ENCODE data around the gene THAP7. TPM values are rescaled to one million over a fixed set of nuclear protein-coding genes. Genes with fewer than 3 reads are reported as not detected.

The THAP7 gene
- total and polyA plus RNA-seq, 11 donors = 15.3 to 39.0 (median 20.3) TPM

- no peak for DNase-seq
- Histone ChIP-seq H3K9me3 (no peaks in the 10 kb centered on the region), H3K4me3 (no peak overlapping the region), H3K27ac (no peak overlapping the region), H3K4me1 (peaks cover 0 to 21% (median 0%) of the 10 kb centered on the region in 12 donors), H3K36me3 (no peaks in the 10 kb centered on the region), H3K27me3 (no peaks in the 10 kb centered on the region)
- 59 to 72% (median 64%) methylated on average over 3 to 4 of the region's 4 CpGs for WGBS, 4 donors
- no peak for ATAC-seq
- intact Hi-C loops (cut with DNase I) = no loop called here
- TF ChIP-seq POLR2A (IDR thresholded peaks at IDR 0.05) (no peak), CTCF (IDR thresholded peaks at IDR 0.05) (no peak)
Measured at GRCh38 chr22:20970939-20971657, 30.8 kb downstream of the THAP7 start.

- WGBS, 4 donors = 83 to 91% (median 88%) methylated on average over 6 to 7 of the region's 7 CpGs
- Histone ChIP-seq H3K27me3 (peaks cover 0 to 20% (median 11%) of the 10 kb centered on the region in 9 donors), H3K4me1 (peaks cover 0 to 34% (median 5%) of the 10 kb centered on the region in 12 donors), H3K36me3 (no peaks in the 10 kb centered on the region), H3K4me3 (no peak overlapping the region), H3K9me3 (no peaks in the 10 kb centered on the region), H3K27ac (peak overlapping the region in 1 of 12 donors; percentile 30)
- ATAC-seq (peak in 1 of 4 donors; percentile 36), DNase-seq (no peak)
- intact Hi-C loops (cut with DNase I) = loop anchor here in 4 of 10 donors (5.0 to 10.0 kb wide), 5 partner anchors 46 to 106 kb away; partner anchors contain the start of genes CRKL (in 1 of the 4) and P2RX6 (in 1 of the 4)
- TF ChIP-seq CTCF (IDR thresholded peaks at IDR 0.05) (no peak), POLR2A (IDR thresholded peaks at IDR 0.05) (no peak)
Measured at GRCh38 chr22:20968281-20968977, 33.5 kb downstream of the THAP7 start.

- Histone ChIP-seq H3K4me3 (no peak overlapping the region), H3K27ac (no peak overlapping the region), H3K27me3 (peaks cover 0 to 27% (median 11%) of the 10 kb centered on the region in 9 donors), H3K36me3 (no peaks in the 10 kb centered on the region), H3K9me3 (no peaks in the 10 kb centered on the region), H3K4me1 (peaks cover 0 to 29% (median 5%) of the 10 kb centered on the region in 12 donors)
- TF ChIP-seq CTCF (IDR thresholded peaks at IDR 0.05) (no peak), POLR2A (IDR thresholded peaks at IDR 0.05) (no peak)
- ATAC-seq = no peak
- DNase-seq = no peak
- intact Hi-C loops (cut with DNase I) = loop anchor here in 4 of 10 donors (5.0 to 10.0 kb wide), 5 partner anchors 47 to 107 kb away; partner anchors contain the start of genes CRKL (in 1 of the 4) and P2RX6 (in 1 of the 4)
- 54 to 67% (median 56%) methylated on average over 19 of the region's 19 CpGs for WGBS, 4 donors
Measured at GRCh38 chr22:20967697-20968211, 34.2 kb downstream of the THAP7 start.
